GM18909 (cell line): ENCODE results near the gene TNK1.
"Not testable (repeated sequence)": the region's sequence is repeated elsewhere in the genome, so short reads cannot be mapped to it uniquely, and the experiment has no call there.

ENCODE experiments used
- ATAC-seq: cut with Tn5 transposase; IDR thresholded peaks from one replicate; pipeline ENCODE4 v1.9.1; 2021; ENCODE audit warnings: mild to moderate bottlenecking; ENCODE audit not compliant: unreplicated experiment, poor library complexity

The TNK1 gene

DNA sequence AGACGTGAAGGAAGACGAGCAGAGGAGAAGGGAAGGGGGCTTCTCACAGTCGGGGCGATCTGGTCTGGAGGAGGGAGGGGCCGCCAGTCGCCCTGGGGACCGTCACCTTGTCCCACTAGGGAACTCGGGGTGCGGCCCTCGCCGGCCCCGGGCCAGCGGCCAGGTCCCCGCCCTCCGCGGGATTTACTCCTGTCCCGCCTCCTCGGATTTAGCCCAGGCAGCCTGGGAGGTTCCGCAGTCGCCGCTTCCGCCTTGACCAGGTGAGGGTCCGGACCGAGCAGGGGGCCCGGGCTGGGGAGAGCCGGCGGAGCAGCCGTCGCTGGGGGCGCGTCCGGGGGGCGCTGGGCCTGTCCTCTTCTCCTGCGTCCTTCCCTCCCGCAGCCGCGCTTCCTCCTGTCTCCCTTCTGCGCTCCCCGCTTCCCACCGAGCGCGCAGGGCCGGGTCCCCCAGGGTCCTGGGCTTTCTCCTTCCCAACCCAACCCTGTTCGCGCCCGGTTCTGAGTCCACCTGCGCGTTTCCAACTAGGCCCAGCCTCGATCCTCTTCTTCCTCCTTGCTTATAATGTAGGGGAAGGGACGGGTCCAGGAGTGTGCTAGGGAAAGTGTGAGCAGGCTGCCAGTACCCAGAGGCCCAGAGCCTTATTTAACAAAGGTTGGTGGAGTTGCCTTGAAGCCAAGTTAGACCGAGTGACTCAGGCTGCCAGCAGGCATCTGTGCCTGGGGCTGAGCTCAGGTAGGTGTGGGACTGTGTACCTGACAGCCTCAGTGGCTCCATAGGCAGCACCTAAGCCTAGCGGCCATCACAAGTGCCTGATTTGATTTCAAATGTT lies at the start of gene TNK1:
Gene TNK1, plus strand, starts transcription at position 235 of the 829 bp plus-strand sequence. CDS start 1,838 bp downstream, outside the sequence.
- no peak for ATAC-seq

DNA sequence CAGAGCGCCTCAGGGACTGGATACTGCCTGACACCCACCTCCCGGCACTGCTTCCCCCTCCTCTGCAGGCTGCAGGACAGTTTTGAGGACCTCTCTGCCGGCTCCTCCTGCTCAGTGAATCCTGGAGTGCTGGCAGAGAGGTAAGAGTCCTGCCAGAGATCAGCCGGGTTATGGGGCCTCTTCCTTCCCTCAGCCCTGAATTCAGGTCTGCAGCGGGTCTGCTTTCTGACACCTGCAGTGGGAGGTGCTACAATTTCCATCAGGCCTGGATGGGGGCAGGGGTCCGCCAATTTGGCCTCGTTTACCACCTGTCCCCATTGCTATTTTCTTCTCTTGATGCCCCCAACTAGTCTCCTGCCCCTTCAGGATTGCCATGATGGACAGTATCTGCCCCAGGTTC lies 48.8 kb upstream of the TNK1 start:
- ATAC-seq: no peak

DNA sequence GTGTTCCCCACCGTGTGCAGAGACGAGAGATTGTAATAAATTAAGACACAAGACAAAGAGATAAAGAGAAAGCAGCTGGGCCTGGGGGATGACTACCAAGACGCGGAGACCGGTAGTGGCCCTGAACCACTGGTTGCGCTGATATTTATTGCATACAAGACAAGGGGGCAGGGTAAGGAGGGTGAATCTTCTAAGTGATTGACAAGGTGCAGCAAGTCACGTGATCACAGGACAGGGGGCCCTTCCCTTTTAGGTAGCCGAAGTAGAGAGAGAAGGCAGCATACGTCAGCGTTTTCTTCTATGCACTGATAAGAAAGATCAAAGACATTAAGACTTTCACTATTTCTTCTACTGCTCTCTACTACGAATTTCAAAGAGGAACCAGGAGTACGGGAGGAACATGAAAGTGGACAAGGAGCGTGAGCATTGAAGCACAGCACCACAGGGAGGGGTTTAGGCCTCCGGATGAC lies 48.3 kb upstream of the TNK1 start:
- ATAC-seq: not testable (repeated sequence)

DNA sequence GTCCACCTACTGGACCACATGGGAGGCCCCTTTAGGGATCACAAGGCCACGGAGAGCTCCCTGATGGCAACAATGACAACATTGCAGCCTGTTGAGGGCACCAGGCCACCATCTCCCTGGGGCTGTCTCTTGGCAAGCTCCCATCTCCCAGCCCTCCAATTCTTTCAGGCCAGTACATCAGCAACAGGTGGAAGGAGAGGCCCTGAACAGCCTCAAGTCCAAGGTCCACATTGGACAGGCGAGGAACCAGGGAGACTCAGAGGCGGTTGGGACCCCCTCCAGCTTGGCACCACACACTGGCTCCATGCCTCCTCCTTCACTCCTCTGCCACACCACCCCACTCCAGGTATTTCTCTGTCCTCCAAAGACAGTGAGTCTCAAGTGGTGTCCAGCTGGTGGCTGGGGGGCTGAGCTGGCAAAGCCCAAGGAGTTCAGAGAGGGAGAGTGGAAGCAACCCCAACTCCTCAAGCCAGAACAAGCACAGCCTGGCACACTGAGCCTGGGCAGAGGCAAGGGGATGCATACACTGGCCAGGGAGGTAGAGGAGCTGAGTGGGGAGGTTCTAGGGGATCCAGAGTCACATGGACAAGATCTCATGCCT lies 45.9 kb upstream of the TNK1 start:
- ATAC-seq: no peak

DNA sequence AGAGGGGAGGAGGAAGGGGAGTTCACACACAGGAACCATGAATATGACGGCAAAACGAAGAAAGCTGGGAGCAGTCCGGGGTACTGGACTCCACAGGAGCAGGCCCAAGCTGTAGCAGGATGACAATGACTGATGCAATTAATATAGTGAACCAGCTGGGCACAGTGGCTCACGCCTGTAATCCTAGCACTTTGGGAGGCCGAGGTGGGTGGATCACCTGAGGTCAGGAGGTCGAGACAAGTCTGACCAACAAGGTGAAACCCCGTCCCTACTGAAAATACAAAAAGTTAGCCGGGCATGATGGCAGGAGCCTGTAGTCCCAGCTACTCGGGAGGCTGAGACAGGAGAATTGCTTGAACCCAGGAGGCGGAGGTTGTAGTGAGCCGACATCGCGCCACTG lies 45.1 kb upstream of the TNK1 start:
- ATAC-seq: not testable (repeated sequence)

DNA sequence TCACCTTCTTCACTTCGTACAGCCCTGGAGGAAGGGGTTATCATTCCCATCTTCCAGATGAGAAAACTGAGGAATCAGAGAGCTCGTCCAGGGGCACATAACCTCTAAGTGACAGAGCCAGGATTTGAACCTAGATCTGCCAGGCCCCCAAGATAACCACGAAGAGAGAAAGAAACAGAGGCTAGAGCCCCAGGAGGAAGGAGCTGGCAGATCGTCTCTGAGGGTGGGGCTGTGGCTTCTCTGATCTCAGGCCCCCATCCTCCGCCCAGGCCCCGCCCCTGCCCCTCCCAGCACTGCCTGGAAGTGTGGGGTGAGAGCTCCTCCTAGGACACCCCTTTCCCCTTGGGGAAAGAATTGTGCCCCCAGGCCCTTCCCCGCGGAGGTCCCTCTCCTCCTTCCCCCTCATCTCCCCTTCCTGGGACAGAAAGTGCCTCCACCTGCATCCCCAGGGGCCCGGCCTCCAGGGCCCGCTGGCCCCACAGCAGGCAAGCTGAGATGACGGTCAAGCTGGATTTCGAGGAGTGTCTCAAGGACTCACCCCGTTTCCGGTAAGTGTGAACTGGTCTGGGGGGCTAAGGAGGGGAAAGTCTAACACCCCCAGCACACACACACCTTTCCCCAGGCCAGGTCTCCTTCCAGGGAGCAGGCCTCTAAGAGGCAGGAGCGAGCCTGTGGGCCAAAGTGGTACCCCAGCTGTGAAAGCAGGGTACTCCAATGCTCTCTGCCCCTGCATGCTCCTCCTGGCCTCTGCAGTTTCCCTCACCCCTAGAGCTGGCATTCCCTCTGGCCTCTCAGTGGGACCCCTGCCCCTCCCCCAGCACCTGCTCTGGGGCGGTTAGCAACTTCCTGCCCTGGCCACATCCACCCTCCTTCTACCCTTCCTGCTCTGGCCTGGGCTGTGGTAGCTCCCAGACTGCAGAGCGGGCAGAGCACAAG lies 44.4 kb upstream of the TNK1 start, which contains the start of gene ACAP1:
Gene ACAP1, plus strand, starts transcription at position 290 of the 936 bp plus-strand sequence. Its CDS starts 206 bp downstream, at position 496.
- peak; percentile 61 for ATAC-seq

DNA sequence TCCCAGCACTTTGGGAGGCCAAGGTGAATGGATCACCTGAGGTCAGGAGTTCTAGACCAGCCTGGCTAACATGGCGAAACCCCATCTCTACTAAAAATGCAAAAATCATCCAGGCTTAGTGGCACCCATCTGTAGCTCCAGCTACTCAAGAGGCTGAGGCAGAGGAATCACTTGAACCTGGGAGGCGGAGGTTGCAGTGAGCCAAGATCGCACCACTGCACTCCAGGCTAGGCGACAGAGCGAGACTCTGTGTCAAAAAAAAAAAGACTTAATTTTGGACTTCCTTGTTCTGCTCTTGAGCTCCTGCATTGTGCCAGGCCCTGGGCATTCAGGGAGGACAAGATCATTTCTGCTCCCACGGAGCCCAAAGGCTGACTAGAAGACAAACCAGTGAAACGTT lies 43.3 kb upstream of the TNK1 start:
- not testable (repeated sequence) for ATAC-seq

DNA sequence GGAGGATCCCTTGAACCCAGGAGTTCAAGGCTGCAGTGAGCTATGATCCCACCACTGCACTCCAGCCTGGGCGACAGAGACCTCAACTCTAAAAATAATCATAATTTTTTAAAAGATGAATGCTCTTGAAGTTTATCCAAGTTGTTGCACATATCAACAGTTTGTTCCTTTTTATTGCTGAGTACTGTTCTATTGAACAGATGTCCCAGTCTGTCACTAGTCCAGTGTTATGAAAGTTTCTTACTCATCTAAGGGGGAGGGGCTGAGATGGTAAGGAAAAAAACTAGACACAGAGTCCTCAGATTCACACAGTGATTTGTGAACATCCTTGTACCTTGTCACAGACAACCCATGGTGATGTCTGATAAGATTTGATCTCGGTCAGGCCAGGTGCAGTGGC lies 40.7 kb upstream of the TNK1 start:
- no peak for ATAC-seq

DNA sequence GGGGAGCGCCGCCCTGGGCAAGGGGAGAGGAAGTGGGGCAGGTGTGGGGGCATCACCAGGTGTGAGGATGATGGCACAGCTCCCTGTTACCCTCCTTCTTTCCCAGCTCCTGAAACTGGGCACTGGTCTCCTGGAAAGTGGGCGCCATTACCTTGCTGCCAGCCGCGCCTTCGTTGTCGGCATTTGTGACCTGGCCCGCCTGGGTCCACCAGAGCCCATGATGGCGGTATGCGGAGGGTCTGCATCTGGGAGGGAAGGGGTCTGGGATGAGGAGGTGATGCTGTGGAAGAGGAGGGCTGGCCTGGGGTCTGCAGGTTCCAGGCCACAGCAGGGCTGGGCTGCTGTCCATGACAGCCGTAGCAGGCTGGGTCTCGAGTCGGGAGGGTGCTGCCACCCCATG lies 39.0 kb upstream of the TNK1 start:
- no peak for ATAC-seq

DNA sequence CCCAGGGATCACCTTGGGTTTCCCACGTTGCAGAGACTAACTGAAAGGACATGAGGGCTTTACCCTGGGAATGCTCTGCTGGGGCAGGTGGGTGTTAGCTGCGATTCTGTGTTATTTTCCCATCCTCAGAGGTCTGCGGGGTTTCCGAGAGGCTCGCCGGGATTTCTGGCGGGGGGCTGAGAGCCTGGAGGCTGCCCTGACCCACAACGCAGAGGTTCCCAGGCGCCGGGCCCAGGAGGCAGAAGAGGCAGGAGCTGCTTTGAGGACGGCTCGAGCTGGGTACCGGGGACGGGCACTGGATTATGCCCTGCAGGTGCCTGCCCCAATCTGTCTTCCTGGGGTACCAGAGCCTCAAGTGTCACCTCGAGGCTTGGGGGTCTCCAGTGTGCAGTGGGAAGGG lies 37.6 kb upstream of the TNK1 start:
- no peak for ATAC-seq

DNA sequence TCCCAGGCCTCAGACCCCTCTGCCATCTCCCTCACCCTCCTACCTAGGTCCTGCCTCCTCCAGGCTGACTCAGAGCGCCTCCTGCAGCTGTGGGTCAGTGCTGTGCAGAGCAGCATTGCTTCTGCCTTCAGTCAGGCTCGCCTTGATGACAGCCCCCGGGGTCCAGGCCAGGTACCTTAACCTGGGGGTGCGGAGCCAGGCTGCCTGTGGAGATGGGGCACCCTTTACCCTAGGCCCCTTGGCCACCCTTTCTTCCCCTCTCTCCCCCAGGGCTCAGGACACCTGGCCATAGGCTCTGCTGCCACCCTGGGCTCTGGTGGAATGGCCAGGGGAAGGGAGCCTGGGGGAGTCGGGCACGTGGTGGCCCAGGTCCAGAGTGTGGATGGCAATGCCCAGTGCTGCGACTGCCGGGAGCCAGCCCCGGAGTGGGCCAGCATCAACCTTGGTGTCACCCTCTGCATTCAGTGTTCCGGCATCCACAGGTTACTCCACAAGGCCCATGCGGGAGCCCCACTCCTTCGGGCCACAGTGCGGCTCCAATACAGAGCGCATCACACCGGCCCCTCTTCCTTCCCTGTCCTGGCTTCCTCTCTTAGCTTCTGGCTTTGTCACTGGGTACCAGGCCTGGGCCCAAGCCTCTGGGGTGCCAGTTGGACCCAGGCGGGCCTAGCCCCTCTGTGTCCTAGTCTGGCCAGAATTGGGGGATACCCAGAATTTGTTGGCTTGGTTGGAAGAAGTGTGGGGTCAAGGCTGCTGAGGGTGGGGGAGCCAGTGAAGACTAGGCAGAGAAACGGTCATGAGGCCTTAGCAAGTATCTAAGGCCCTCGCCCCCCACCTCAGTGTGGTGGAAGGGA lies 33.9 kb upstream of the TNK1 start:
- no peak for ATAC-seq

DNA sequence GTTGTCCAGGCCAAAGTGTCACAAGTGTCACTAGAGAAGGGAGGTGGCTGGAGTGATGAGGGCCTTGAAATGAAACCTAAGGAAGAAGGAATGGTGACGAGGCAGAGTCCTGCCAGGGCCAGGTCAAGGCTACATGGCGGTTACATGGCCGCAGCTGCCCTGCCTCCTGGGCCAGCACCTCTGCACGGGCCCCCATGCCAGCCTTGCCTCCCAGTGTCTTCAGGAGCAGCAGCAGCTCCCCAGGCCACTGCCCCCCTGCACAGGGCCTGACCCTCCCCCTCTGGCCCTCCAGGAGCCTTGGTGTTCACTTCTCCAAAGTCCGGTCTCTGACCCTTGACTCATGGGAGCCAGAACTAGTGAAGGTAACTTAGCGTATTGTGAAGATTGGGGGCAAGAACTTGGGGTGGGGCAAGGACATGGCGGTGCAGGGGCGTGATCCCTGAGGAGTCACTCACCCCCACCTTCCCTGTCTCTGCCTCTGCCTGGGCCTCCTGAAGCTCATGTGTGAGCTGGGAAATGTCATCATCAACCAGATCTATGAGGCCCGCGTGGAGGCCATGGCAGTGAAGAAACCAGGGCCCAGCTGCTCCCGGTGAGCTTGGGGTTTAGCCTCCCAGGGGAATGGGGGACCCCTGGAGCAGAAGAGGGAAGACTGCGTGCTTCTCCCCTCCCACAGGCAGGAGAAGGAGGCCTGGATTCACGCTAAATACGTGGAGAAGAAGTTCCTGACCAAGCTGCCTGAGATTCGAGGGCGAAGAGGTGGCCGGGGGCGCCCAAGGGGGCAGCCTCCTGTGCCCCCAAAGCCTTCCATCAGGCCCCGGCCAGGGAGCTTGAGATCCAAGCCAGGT lies 33.0 kb upstream of the TNK1 start:
- no peak for ATAC-seq

DNA sequence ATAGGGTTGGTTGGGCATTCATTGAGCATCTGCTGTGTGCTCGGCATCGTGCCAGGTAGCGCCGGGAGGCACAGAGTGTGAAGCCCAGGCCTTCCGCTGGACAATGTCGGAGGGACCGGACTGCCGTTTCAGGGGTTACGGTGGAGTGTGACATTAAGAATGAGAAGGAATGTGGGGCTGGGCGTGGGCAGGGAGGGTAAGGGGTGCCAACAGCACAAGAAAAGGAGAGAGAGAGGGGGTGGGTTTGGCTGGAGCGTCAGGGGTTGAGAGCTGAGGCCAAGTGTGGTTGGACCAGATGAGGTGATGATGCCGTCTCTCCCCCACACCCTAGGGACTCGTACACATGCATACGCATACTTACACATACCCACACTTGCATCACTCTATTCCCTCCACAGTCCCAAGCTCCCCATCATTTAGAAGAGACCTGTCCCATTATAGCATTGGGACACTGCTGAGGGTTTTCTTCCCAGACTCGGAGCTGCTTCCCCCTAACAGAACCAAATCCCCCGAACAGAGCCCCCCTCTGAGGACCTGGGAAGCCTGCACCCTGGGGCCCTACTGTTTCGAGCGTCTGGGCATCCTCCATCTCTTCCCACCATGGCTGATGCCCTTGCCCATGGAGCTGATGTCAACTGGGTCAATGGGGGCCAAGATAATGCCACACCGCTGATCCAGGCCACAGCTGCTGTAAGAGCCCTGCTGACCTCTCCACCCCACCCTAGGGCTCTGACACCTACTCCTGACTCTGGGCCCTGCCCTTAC lies 32.2 kb upstream of the TNK1 start:
- ATAC-seq: no peak

DNA sequence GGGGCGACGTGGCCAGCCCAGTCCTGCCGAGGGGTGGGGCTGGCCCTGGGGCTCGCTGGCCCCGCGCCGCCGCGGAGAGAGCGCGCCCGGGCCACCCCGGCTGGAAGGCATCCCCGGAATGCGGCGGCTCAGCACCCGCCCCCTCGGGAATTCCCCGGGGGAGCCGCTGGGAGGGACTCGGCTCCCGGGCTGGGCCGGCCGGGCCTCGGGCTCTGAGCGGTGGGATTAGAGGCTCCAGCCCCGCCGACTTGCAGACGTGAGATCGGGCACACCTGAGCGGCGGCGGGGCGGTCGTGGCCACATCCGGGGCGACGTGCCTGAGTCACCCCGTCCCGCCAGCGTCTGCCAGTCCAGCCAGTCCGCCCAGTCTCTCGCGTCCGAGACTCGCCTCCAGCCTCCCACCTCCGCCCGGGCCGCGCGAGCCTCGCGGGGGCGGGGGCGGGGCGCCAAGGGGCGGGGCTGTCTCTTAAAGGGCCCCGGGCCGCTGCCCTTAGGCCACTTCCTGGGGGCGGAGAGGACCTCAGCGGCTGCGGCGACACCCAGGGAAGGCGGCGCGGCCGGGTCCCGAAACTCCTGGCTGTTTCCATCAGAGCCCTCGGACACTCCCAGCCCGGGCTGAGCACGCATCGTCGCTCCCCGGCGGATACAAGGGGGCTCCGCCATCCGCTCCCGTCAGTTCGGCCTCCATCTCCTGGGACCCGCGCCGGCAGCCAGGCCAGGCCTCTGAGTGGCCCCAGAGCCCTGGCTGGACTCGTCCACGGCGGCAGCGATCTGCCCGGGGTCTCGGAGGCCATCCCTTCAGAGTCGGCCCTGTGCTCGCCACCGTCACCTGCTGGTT lies 29.0 kb upstream of the TNK1 start, which contains the start of gene KCTD11:
Gene KCTD11, plus strand, starts transcription at position 498 of the 838 bp plus-strand sequence.
- peak; percentile 62 for ATAC-seq

DNA sequence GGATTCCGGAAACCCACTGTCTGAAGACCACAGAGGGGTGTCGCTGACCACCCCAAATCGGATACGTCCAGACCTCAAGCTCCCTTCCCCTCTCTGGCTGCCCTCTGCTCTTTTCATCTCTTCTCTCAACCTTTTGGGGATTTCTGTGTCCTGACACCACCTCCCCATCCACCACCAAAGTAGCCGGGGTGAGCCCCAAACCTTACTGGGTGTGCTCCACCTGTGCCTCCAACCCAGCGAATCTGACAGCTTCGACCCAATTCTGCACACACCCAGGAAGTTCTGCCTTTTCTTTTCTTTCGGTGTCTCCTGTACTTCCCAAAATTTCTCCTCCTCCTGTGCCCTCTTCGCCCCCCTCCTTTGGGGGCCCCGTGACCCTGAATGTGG lies 28.4 kb upstream of the TNK1 start:
- no peak for ATAC-seq

DNA sequence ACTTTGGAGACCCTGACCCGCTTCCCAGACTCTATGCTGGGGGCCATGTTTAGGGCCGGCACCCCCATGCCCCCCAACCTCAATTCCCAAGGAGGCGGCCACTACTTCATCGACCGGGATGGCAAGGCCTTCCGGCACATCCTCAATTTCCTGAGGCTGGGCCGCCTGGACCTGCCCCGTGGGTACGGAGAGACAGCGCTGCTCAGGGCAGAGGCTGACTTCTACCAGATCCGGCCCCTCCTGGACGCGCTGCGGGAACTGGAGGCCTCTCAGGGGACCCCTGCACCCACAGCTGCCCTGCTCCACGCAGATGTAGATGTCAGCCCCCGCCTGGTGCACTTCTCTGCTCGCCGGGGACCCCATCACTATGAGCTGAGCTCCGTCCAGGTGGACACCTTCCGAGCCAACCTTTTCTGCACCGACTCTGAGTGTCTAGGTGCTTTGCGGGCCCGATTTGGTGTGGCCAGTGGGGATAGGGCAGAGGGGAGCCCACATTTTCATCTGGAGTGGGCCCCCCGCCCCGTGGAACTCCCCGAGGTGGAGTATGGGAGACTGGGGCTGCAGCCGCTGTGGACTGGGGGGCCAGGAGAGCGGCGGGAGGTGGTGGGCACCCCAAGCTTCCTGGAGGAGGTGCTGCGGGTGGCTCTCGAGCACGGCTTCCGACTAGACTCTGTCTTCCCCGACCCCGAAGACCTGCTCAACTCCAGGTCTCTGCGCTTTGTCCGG lies 27.8 kb upstream of the TNK1 start:
- no peak for ATAC-seq
